ENCODE measurements around the gene SCAMP5. TPM values are rescaled to one million over a fixed set of nuclear protein-coding genes. Genes with fewer than 3 reads are reported as not detected.

SCAMP5 gene
- polyA plus RNA-seq, 1 donor (not counting 4 experiments of a cell fraction or from before 2014, with no cell fraction given) = 1.9 TPM

GRCh38 chr15:75001310-75001709, 5.9 kb downstream of the SCAMP5 start:
- dilution Hi-C loops (cut with MboI; ENCODE audit: extremely low pct_ligation_motif_present, low sequenced_read_pairs) = no loop called here
- Histone ChIP-seq H3K79me2 (ENCODE audit: control insufficient read depth, insufficient read depth, low read length) (no peaks in the 10 kb centered on the region), H3K9me1 (ENCODE audit: control insufficient read depth, extremely low read depth, insufficient read depth, low read length) (no peaks in the 10 kb centered on the region), H3K27me3 (ENCODE audit: control insufficient read depth, extremely low read depth, insufficient read depth, low read length) (peaks cover 18% of the 10 kb centered on the region), H3K4me3 (ENCODE audit: control insufficient read depth in 2 of 3, extremely low read depth in 1 of 3, insufficient read depth in 2 of 3, low read depth in 1 of 3, low read length in 3 of 3) (no peak overlapping the region), H3K9ac (ENCODE audit: control insufficient read depth, extremely low read depth, insufficient read depth, low read length) (no peak overlapping the region), H3K4me2 (ENCODE audit: control insufficient read depth, extremely low read depth, insufficient read depth, low read depth, low read length) (no peak overlapping the region), H2AFZ (ENCODE audit: control insufficient read depth, low read length) (no peak overlapping the region), H3K4me1 (ENCODE audit: control insufficient read depth, extremely low read depth, insufficient read depth, low read length) (no peaks in the 10 kb centered on the region), H4K20me1 (ENCODE audit: control insufficient read depth, extremely low read depth, insufficient read depth, low read length) (no peaks in the 10 kb centered on the region), H3K36me3 (ENCODE audit: control insufficient read depth in 2 of 2, extremely low read depth in 1 of 2, insufficient read depth in 2 of 2, low read length in 2 of 2) (no peaks in the 10 kb centered on the region), H3K9me3 (ENCODE audit: control insufficient read depth, low read depth, low read length) (no peaks in the 10 kb centered on the region), H3K27ac (ENCODE audit: control insufficient read depth, insufficient read depth, low read length) (no peak overlapping the region)
- no peak for DNase-seq (ENCODE audit: low read depth, low spot score)
- no peak for FAIRE-seq
- TF ChIP-seq EZH2 (IDR thresholded peaks at IDR 0.05; ENCODE audit: low read length) (no peak), CTCF (optimal IDR thresholded peaks at IDR 0.05 in 1 of 3, IDR thresholded peaks at IDR 0.05 in 1 of 3, conservative IDR thresholded peaks at IDR 0.05 in 1 of 3; ENCODE audit: extremely low read depth in 1 of 3, insufficient read depth in 2 of 3, low read length in 3 of 3) (no peak)

GRCh38 chr15:75002398-75002797, 7.0 kb downstream of the SCAMP5 start:
- Histone ChIP-seq H3K4me1 (ENCODE audit: control insufficient read depth, extremely low read depth, insufficient read depth, low read length) (no peaks in the 10 kb centered on the region), H3K27ac (ENCODE audit: control insufficient read depth, insufficient read depth, low read length) (no peak overlapping the region), H3K4me2 (ENCODE audit: control insufficient read depth, extremely low read depth, insufficient read depth, low read depth, low read length) (no peak overlapping the region), H3K27me3 (ENCODE audit: control insufficient read depth, extremely low read depth, insufficient read depth, low read length) (peaks cover 8% of the 10 kb centered on the region), H3K4me3 (ENCODE audit: control insufficient read depth in 2 of 3, extremely low read depth in 1 of 3, insufficient read depth in 2 of 3, low read depth in 1 of 3, low read length in 3 of 3) (no peak overlapping the region), H3K9me3 (ENCODE audit: control insufficient read depth, low read depth, low read length) (no peaks in the 10 kb centered on the region), H3K9me1 (ENCODE audit: control insufficient read depth, extremely low read depth, insufficient read depth, low read length) (no peaks in the 10 kb centered on the region), H2AFZ (ENCODE audit: control insufficient read depth, low read length) (no peak overlapping the region), H3K9ac (ENCODE audit: control insufficient read depth, extremely low read depth, insufficient read depth, low read length) (no peak overlapping the region), H4K20me1 (ENCODE audit: control insufficient read depth, extremely low read depth, insufficient read depth, low read length) (no peaks in the 10 kb centered on the region), H3K36me3 (ENCODE audit: control insufficient read depth in 2 of 2, extremely low read depth in 1 of 2, insufficient read depth in 2 of 2, low read length in 2 of 2) (no peaks in the 10 kb centered on the region), H3K79me2 (ENCODE audit: control insufficient read depth, insufficient read depth, low read length) (no peaks in the 10 kb centered on the region)
- no peak for DNase-seq (ENCODE audit: low read depth, low spot score)
- FAIRE-seq = no peak
- TF ChIP-seq CTCF (optimal IDR thresholded peaks at IDR 0.05 in 1 of 3, IDR thresholded peaks at IDR 0.05 in 1 of 3, conservative IDR thresholded peaks at IDR 0.05 in 1 of 3; ENCODE audit: extremely low read depth in 1 of 3, insufficient read depth in 2 of 3, low read length in 3 of 3) (no peak), EZH2 (IDR thresholded peaks at IDR 0.05; ENCODE audit: low read length) (no peak)
- dilution Hi-C loops (cut with MboI; ENCODE audit: extremely low pct_ligation_motif_present, low sequenced_read_pairs) = no loop called here

Measured in keratinocyte (primary cell).